ENCODE measurements around the gene S100A16.

- no peak for TF ChIP-seq CBX8 (IDR thresholded peaks at IDR 0.05)
- no peak for TF ChIP-seq ZSCAN20 (CRISPR knock-in tag; IDR thresholded peaks at IDR 0.05)
- TF ChIP-seq CTCF (IDR thresholded peaks at IDR 0.05): no peak
- no peak for TF ChIP-seq EP300 (IDR thresholded peaks at IDR 0.05)
- TF ChIP-seq ZNF302 (CRISPR knock-in tag; IDR thresholded peaks at IDR 0.05): no peak
- no peak for TF ChIP-seq REST (IDR thresholded peaks at IDR 0.05)
- no peak for TF ChIP-seq MAX (IDR thresholded peaks at IDR 0.05)
- no peak for TF ChIP-seq E2F6 (IDR thresholded peaks at IDR 0.05; ENCODE audit: borderline replicate concordance, low read depth)
- no peak for TF ChIP-seq FOSB (CRISPR knock-in tag; IDR thresholded peaks at IDR 0.05)
- no peak for TF ChIP-seq CHD2 (IDR thresholded peaks at IDR 0.05; ENCODE audit: low read length, partially characterized antibody)
Observed at GRCh38 chr1:153563483-153563901, 49.4 kb downstream of the S100A16 start.

Measured in A549 (cell line).